GM21576 (cell line): Measurements from ENCODE around the gene RIN2.

Experiments
- ATAC-seq: cut with Tn5 transposase; IDR thresholded peaks from one replicate; pipeline ENCODE4 v1.9.1; 2021; ENCODE audit warnings: mild to moderate bottlenecking, moderate library complexity; ENCODE audit not compliant: unreplicated experiment

Gene RIN2

GRCh38 chr20:19764207-19764606 lies 6.1 kb downstream of the RIN2 start:
- ATAC-seq = no peak

GRCh38 chr20:19765266-19765665 lies 7.2 kb downstream of the RIN2 start:
- no peak for ATAC-seq

- ATAC-seq = no peak
Observed at GRCh38 chr20:19765913-19766312, 7.9 kb downstream of the RIN2 start.

- ATAC-seq = no peak
Observed at GRCh38 chr20:19767070-19767469, 9.0 kb downstream of the RIN2 start.

DNA sequence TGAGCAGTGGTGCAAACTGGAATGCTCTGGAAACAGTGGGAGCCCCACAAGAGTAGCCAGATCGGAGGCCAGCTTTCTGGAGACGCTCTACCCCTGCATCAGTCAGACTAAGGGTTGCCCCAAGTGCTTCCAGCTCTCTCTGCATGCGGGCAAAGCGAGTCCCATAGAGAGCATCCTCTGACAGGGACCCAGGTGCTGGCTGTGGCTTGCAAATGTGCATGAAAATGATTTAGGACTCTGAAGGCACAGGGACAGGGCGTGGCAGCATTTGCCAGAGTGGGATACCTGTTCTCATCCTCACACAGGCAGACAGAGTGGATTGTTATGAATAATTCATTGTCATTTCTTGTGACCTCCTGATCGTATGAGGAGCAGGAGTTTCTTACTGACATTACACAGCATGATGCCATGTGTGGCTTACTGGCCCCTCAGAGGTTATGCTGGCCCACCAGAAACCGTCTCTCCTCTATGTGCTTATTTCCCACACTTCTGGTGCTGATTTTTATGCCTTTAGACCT lies 10.3 kb downstream of the RIN2 start:
- ATAC-seq = no peak

DNA sequence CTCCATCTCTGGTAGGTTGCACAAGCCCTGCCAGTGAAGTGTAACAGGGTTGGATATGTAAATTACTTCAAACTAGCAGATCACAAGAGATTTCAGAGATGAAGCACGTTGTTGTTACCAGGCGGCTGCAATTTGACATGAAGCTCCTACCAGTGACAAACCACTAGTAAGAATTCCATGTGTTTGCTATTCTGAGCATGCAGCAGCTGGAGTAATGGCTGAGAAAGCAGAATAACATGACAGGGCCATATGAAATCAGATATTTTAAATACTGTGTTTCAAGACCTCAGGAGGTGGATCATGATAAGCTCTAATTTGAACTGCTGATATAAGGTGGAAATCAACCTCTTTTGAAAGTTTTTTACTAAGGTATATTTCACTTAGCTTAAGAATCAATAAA lies 11.4 kb downstream of the RIN2 start:
- no peak for ATAC-seq

DNA sequence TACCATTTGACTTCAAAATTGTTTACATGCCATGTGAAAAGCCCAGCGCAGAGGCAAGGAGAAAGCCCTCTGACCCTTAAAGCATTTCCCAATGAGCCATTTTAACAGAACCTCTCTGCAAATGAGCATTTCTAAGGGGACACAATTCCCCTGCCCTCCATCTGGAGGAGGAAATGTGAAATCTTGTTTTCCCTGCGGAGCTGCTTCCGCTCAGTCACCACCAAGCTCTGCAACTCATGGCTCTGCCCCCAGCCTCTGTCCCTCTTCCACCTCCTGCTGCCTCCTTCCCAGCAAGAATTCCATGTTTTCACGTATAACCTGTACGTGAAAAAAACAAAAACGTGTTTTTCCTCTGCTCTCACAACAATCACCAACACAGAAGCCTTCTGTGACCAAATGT lies 12.3 kb downstream of the RIN2 start:
- no peak for ATAC-seq

- ATAC-seq = no peak
Observed at GRCh38 chr20:19771031-19771430, 13.0 kb downstream of the RIN2 start.

GRCh38 chr20:19773471-19773870 lies 15.4 kb downstream of the RIN2 start:
- ATAC-seq = no peak

GRCh38 chr20:19774135-19774933 lies 16.3 kb downstream of the RIN2 start:
- no peak for ATAC-seq

- no peak for ATAC-seq
Observed at GRCh38 chr20:19775353-19776253, 17.5 kb downstream of the RIN2 start.

GRCh38 chr20:19777315-19777714 lies 19.3 kb downstream of the RIN2 start:
- no peak for ATAC-seq

GRCh38 chr20:19777981-19778380 lies 19.9 kb downstream of the RIN2 start:
- ATAC-seq = no peak

GRCh38 chr20:19778404-19778803 lies 20.3 kb downstream of the RIN2 start:
- ATAC-seq = no peak

- ATAC-seq = no peak
Observed at GRCh38 chr20:19779634-19780033, 21.6 kb downstream of the RIN2 start.

- no peak for ATAC-seq
Observed at GRCh38 chr20:19780261-19780660, 22.2 kb downstream of the RIN2 start.

DNA sequence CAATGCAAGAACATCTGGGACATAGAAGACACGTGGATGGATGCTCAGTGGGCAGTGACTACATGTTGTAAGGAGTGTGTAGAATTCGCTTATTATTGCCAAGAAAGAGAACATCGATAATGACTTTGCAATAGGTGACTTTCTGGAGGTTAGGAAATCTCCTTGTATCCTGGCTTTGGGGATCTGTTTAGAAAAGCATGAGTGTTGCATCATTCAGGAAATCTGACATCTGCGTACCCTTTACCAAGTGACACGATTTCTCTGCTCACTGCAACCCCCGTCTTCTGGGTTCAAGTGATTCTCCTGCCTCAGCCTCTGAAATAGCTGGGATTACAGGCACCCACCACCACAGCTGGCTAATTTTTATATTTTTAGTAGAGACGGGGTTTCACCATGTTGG lies 23.2 kb downstream of the RIN2 start:
- ATAC-seq = no peak

- no peak for ATAC-seq
Observed at GRCh38 chr20:19782669-19783068, 24.6 kb downstream of the RIN2 start.

GRCh38 chr20:19783966-19784401 lies 25.9 kb downstream of the RIN2 start:
- no peak for ATAC-seq

- no peak for ATAC-seq
Observed at GRCh38 chr20:19784511-19785172, 26.6 kb downstream of the RIN2 start.
